Measurements from ENCODE around the gene IQGAP1. TPM values are rescaled to one million over a fixed set of nuclear protein-coding genes. Genes with fewer than 3 reads are reported as not detected.
A peak's percentile ranks its signal among the peaks of the same experiment; 100 is the strongest.

Gene IQGAP1
- total RNA-seq, 1 donor from 2014 or later, result 154 TPM

GRCh38 chr15:90441027-90441426 lies 53.0 kb downstream of the IQGAP1 start:
- H3K36me3 Mint-ChIP-seq (ENCODE audit: low read depth), result peaks cover 45% of the 10 kb centered on the region

GRCh38 chr15:90442423-90442822 lies 54.4 kb downstream of the IQGAP1 start:
- no peaks in the 10 kb centered on the region for H3K27me3 Mint-ChIP-seq
- no peak for DNase-seq
- intact Hi-C loops (cut with micrococcal nuclease), result no loop called here
- H3K4me3 Mint-ChIP-seq, result no peak overlapping the region
- H3K36me3 Mint-ChIP-seq (ENCODE audit: low read depth), result peaks cover 44% of the 10 kb centered on the region
- H3K9me3 Mint-ChIP-seq, result no peaks in the 10 kb centered on the region
- peaks cover 2% of the 10 kb centered on the region for H3K4me1 Mint-ChIP-seq
- no peak overlapping the region for H3K27ac Mint-ChIP-seq

More at GRCh38 chr15:90441027-90441426, 53.0 kb downstream of the IQGAP1 start:
- no peak overlapping the region for H3K4me3 Mint-ChIP-seq
- intact Hi-C loops (cut with micrococcal nuclease), result no loop called here
- no peaks in the 10 kb centered on the region for H3K27me3 Mint-ChIP-seq
- DNase-seq, result no peak
- no peak overlapping the region for H3K27ac Mint-ChIP-seq
- H3K9me3 Mint-ChIP-seq, result no peaks in the 10 kb centered on the region
- H3K4me1 Mint-ChIP-seq, result peaks cover 11% of the 10 kb centered on the region

- H3K4me1 Mint-ChIP-seq, result no peaks in the 10 kb centered on the region
- no peaks in the 10 kb centered on the region for H3K27me3 Mint-ChIP-seq
- no peak for DNase-seq
- H3K9me3 Mint-ChIP-seq, result no peaks in the 10 kb centered on the region
- no peak overlapping the region for H3K27ac Mint-ChIP-seq
- intact Hi-C loops (cut with micrococcal nuclease), result loop anchor here (5.0 kb wide), 1 partner anchor 33 kb away; no protein-coding TSS in a partner anchor
- peaks cover 70% of the 10 kb centered on the region for H3K36me3 Mint-ChIP-seq (ENCODE audit: low read depth)
- no peak overlapping the region for H3K4me3 Mint-ChIP-seq
Measured at GRCh38 chr15:90449206-90449735, 61.2 kb downstream of the IQGAP1 start.

- Mint-ChIP-seq H3K9me3 (no peaks in the 10 kb centered on the region), H3K27me3 (no peaks in the 10 kb centered on the region), H3K36me3 (ENCODE audit: low read depth) (peaks cover 80% of the 10 kb centered on the region), H3K4me3 (no peak overlapping the region), H3K4me1 (peaks cover 2% of the 10 kb centered on the region), H3K27ac (peak overlapping the region; percentile 75)
- intact Hi-C loops (cut with micrococcal nuclease), result no loop called here
- no peak for DNase-seq
Measured at GRCh38 chr15:90451053-90451850, 63.2 kb downstream of the IQGAP1 start.

GRCh38 chr15:90456236-90456635 lies 68.2 kb downstream of the IQGAP1 start:
- Mint-ChIP-seq H3K27ac (no peak overlapping the region), H3K27me3 (no peaks in the 10 kb centered on the region), H3K9me3 (no peaks in the 10 kb centered on the region), H3K4me3 (no peak overlapping the region), H3K4me1 (peaks cover 19% of the 10 kb centered on the region), H3K36me3 (ENCODE audit: low read depth) (peaks cover 81% of the 10 kb centered on the region)
- DNase-seq, result no peak
- intact Hi-C loops (cut with micrococcal nuclease), result no loop called here

- H3K36me3 Mint-ChIP-seq (ENCODE audit: low read depth), result peaks cover 78% of the 10 kb centered on the region
- no peak overlapping the region for H3K27ac Mint-ChIP-seq
- peaks cover 25% of the 10 kb centered on the region for H3K4me1 Mint-ChIP-seq
Measured at GRCh38 chr15:90458061-90458460, 70.0 kb downstream of the IQGAP1 start.

GRCh38 chr15:90459368-90459767 lies 71.3 kb downstream of the IQGAP1 start:
- intact Hi-C loops (cut with micrococcal nuclease), result no loop called here
- H3K27me3 Mint-ChIP-seq, result no peaks in the 10 kb centered on the region
- peaks cover 71% of the 10 kb centered on the region for H3K36me3 Mint-ChIP-seq (ENCODE audit: low read depth)
- H3K27ac Mint-ChIP-seq, result peak overlapping the region; percentile 55
- DNase-seq, result no peak
- H3K4me1 Mint-ChIP-seq, result peaks cover 30% of the 10 kb centered on the region
- no peak overlapping the region for H3K4me3 Mint-ChIP-seq
- H3K9me3 Mint-ChIP-seq, result no peaks in the 10 kb centered on the region

More at GRCh38 chr15:90458061-90458460, 70.0 kb downstream of the IQGAP1 start:
- no peak for DNase-seq
- no peak overlapping the region for H3K4me3 Mint-ChIP-seq
- no peaks in the 10 kb centered on the region for H3K27me3 Mint-ChIP-seq
- H3K9me3 Mint-ChIP-seq, result no peaks in the 10 kb centered on the region
- intact Hi-C loops (cut with micrococcal nuclease), result no loop called here

GRCh38 chr15:90460142-90460824 lies 72.2 kb downstream of the IQGAP1 start:
- no peak overlapping the region for H3K4me3 Mint-ChIP-seq
- H3K27me3 Mint-ChIP-seq, result no peaks in the 10 kb centered on the region
- no peak for DNase-seq
- peaks cover 67% of the 10 kb centered on the region for H3K36me3 Mint-ChIP-seq (ENCODE audit: low read depth)
- peak overlapping the region; percentile 58 for H3K27ac Mint-ChIP-seq
- H3K9me3 Mint-ChIP-seq, result no peaks in the 10 kb centered on the region
- intact Hi-C loops (cut with micrococcal nuclease), result no loop called here
- H3K4me1 Mint-ChIP-seq, result peaks cover 31% of the 10 kb centered on the region

GRCh38 chr15:90463381-90463780 lies 75.3 kb downstream of the IQGAP1 start:
- Mint-ChIP-seq H3K27me3 (no peaks in the 10 kb centered on the region), H3K36me3 (ENCODE audit: low read depth) (peaks cover 69% of the 10 kb centered on the region), H3K9me3 (no peaks in the 10 kb centered on the region), H3K4me3 (no peak overlapping the region), H3K4me1 (peaks cover 37% of the 10 kb centered on the region), H3K27ac (peak overlapping the region; percentile 17)
- DNase-seq, result no peak
- intact Hi-C loops (cut with micrococcal nuclease), result no loop called here

GRCh38 chr15:90465140-90465929 lies 77.3 kb downstream of the IQGAP1 start:
- intact Hi-C loops (cut with micrococcal nuclease), result no loop called here
- Mint-ChIP-seq H3K4me1 (peaks cover 35% of the 10 kb centered on the region), H3K36me3 (ENCODE audit: low read depth) (peaks cover 62% of the 10 kb centered on the region), H3K9me3 (no peaks in the 10 kb centered on the region), H3K4me3 (no peak overlapping the region), H3K27ac (peak overlapping the region; percentile 72), H3K27me3 (no peaks in the 10 kb centered on the region)
- no peak for DNase-seq

GRCh38 chr15:90465930-90466567 lies 78.0 kb downstream of the IQGAP1 start:
- Mint-ChIP-seq H3K4me3 (no peak overlapping the region), H3K4me1 (peaks cover 41% of the 10 kb centered on the region), H3K9me3 (no peaks in the 10 kb centered on the region), H3K27me3 (no peaks in the 10 kb centered on the region), H3K27ac (peak overlapping the region; percentile 72), H3K36me3 (ENCODE audit: low read depth) (peaks cover 65% of the 10 kb centered on the region)
- DNase-seq, result no peak
- intact Hi-C loops (cut with micrococcal nuclease), result no loop called here

GRCh38 chr15:90469723-90470122 lies 81.7 kb downstream of the IQGAP1 start:
- Mint-ChIP-seq H3K9me3 (no peaks in the 10 kb centered on the region), H3K4me1 (peaks cover 30% of the 10 kb centered on the region), H3K36me3 (ENCODE audit: low read depth) (peaks cover 72% of the 10 kb centered on the region), H3K4me3 (no peak overlapping the region), H3K27me3 (no peaks in the 10 kb centered on the region), H3K27ac (peak overlapping the region; percentile 52)
- no peak for DNase-seq
- intact Hi-C loops (cut with micrococcal nuclease), result no loop called here

GRCh38 chr15:90470453-90470852 lies 82.4 kb downstream of the IQGAP1 start:
- Mint-ChIP-seq H3K4me1 (peaks cover 26% of the 10 kb centered on the region), H3K27me3 (no peaks in the 10 kb centered on the region), H3K4me3 (no peak overlapping the region), H3K27ac (peak overlapping the region; percentile 64), H3K36me3 (ENCODE audit: low read depth) (peaks cover 68% of the 10 kb centered on the region), H3K9me3 (no peaks in the 10 kb centered on the region)
- intact Hi-C loops (cut with micrococcal nuclease), result no loop called here
- DNase-seq, result no peak
